ENCODE measurements around the gene UBA1. TPM values are rescaled to one million over a fixed set of nuclear protein-coding genes. Genes with fewer than 3 reads are reported as not detected.

Gene UBA1
- total and polyA plus RNA-seq, 8 donors = 192 to 248 (median 218) TPM

DNA sequence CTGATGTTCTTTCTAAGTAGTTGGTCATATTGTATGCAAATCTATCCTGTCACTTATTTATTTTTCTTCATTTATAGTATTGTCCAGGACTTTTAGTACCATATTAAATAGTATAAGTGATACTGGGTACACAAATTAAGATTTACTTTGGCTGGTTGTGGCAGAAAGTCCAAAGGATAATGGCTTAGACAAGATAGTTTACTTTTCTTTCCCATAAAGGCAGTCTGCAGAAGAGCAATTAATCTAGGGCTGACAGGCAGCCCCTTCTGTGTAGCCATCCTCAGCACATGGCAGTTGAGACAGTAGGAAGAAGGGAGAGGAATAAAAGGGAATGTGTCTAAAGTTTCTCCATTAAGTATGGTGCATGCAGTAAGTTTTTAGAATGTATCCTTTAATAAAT, 42.2 kb upstream of the UBA1 start:
- Histone ChIP-seq H3K27me3 (peaks cover 0 to 9% of the 10 kb centered on the region in 2 donors), H3K27ac (no peak overlapping the region), H3K36me3 (peaks cover 0 to 27% of the 10 kb centered on the region in 2 donors), H3K9me3 (no peaks in the 10 kb centered on the region), H3K4me1 (peaks cover 0 to 14% of the 10 kb centered on the region in 2 donors), H3K4me3 (no peak overlapping the region)
- no peak for ATAC-seq
- intact Hi-C loops (cut with DNase I) = no loop called here
- TF ChIP-seq CTCF (IDR thresholded peaks at IDR 0.05) = no peak
- no peak for DNase-seq

DNA sequence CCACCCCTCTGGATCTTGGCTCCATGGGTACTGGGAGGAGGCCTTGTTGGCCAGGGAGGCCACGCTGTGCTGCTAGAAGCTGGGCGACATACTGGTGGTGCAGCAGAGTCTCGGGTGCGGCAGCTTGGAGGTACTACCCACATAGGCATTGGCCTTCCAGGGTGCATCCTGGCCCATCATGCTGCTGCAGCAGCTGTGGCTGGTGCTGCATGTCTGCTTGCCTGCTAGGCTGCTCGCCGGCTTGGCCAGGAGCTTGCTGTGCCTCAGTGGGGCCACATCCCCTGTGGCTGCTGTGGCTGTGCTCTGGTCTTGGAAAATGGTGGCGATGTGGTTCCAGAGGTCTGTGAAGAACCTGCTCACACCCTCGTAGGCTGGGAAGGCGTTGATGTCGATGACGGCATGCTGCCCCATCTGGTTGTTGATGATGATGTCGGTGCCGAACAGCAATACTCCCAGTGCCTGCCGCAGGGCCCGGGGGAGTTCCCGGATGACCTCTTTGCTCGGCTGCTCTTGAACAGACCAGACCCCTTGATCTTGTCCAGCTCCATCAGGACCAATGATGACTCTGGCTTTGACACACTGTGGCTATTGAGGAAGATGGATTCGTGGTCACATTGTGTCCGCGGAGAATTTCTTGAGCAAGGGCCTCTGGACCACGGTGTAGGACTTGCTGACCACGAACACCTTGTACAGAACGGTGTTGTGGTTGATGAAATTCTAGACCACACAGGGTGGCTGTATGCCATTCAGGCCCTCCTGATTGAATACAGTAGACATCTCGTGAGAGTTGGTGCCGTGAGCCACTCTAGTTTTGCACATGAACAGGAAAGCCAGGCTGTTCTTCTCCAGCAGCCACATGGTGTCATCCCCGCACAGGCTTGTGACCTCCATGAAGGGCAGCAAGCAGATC, 36.8 kb upstream of the UBA1 start:
- no peak overlapping the region for H3K4me3 ChIP-seq
- DNase-seq (no peak), ATAC-seq (no peak)
- H3K9me3 ChIP-seq = no peaks in the 10 kb centered on the region
- peaks cover 0 to 29% of the 10 kb centered on the region in 2 donors for H3K36me3 ChIP-seq
- TF ChIP-seq CTCF (IDR thresholded peaks at IDR 0.05) = no peak
- intact Hi-C loops (cut with DNase I) = no loop called here
- no peaks in the 10 kb centered on the region for H3K4me1 ChIP-seq
- no peak overlapping the region for H3K27ac ChIP-seq
- H3K27me3 ChIP-seq = peaks cover 0 to 5% of the 10 kb centered on the region in 2 donors

GRCh38 chrX:47158131-47158530, 35.5 kb upstream of the UBA1 start:
- DNase-seq (no peak), ATAC-seq (no peak)
- Histone ChIP-seq H3K9me3 (no peaks in the 10 kb centered on the region), H3K36me3 (peaks cover 0 to 30% of the 10 kb centered on the region in 2 donors), H3K4me3 (no peak overlapping the region), H3K27me3 (peaks cover 0 to 5% of the 10 kb centered on the region in 2 donors), H3K4me1 (no peaks in the 10 kb centered on the region), H3K27ac (no peak overlapping the region)
- TF ChIP-seq CTCF (IDR thresholded peaks at IDR 0.05) = no peak
- intact Hi-C loops (cut with DNase I) = no loop called here

GRCh38 chrX:47158781-47159180, 34.8 kb upstream of the UBA1 start:
- H3K4me1 ChIP-seq = no peaks in the 10 kb centered on the region
- peaks cover 0 to 3% of the 10 kb centered on the region in 2 donors for H3K27me3 ChIP-seq
- H3K27ac ChIP-seq = no peak overlapping the region
- DNase-seq (no peak), ATAC-seq (no peak)
- TF ChIP-seq CTCF (IDR thresholded peaks at IDR 0.05) = no peak
- intact Hi-C loops (cut with DNase I) = no loop called here
- H3K36me3 ChIP-seq = peaks cover 0 to 30% of the 10 kb centered on the region in 2 donors
- H3K4me3 ChIP-seq = no peak overlapping the region
- H3K9me3 ChIP-seq = no peaks in the 10 kb centered on the region

DNA sequence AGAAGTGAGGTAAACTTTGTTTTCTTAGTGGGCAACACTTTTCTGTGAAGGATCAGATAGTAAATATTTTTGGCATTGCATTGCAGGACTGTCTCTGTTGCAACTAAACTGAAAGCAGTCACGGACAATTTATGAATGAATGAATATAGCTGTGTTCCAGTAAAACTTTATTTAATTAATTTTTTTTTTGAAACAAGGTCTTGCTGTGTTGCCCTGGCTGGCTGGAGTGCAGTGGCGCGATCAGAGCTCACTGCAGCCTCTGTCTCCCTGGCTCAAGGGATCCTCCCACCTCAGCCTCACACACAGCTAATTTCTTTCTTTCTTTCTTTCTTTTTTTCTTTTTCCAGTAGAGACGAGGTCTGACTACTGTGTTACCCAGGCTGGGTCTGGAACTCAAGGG, 32.8 kb upstream of the UBA1 start:
- Histone ChIP-seq H3K9me3 (no peaks in the 10 kb centered on the region), H3K4me3 (no peak overlapping the region), H3K4me1 (no peaks in the 10 kb centered on the region), H3K27ac (no peak overlapping the region), H3K36me3 (peaks cover 0 to 22% of the 10 kb centered on the region in 2 donors), H3K27me3 (no peaks in the 10 kb centered on the region)
- intact Hi-C loops (cut with DNase I) = no loop called here
- no peak for TF ChIP-seq CTCF (IDR thresholded peaks at IDR 0.05)
- DNase-seq (no peak), ATAC-seq (no peak)
